ENCODE data around the gene POLH.

DNA sequence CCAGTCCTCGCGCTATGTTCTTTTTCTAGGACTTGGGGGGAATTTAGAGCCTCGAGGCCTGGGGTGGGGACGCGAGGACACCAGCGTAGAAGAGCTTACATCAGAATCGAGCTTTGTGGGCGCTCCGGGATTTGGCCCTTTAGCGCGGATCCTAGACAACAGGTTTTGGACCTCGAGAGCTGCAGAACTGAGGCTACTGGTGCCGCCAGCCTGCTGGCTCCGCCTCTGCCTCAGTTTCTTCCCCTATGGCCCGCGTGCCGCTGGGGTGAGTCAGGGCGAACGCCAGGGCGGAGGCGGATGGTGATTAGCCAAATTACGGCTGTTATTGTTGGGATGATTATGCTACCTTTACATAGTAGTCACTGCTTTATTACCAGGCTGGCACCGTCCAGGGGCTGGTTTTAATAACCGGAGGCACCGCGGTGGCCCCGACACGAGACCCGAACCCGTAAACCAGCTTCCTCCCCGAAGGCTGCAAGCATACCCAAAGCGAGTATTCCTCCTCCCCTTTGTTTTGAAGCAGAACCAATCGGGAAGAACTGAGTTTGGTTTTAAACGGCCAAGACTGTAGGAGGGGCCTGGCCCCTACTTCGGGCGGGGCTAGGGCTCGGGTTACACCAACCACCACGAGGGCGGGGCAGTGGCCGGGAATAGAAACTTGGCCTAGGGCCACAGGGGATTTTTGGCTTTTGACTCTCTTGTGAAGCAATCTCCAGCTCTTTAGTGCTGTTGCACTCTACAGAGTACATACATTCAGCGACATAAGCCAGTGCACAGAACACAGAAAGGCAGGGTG, 53.7 kb downstream of the POLH start:
- TF ChIP-seq CTCF (IDR thresholded peaks at IDR 0.05) (peak in 1 of 4 experiments; percentile 10), POLR2A (IDR thresholded peaks at IDR 0.05) (peak; percentile 75 to 82)

All from uterus (tissue), 2 donors.